OCI-LY7 (cell line): ENCODE results near the gene KIAA0232. TPM values are rescaled to one million over a fixed set of nuclear protein-coding genes. Genes with fewer than 3 reads are reported as not detected.
A peak's percentile ranks its signal among the peaks of the same experiment; 100 is the strongest.

ENCODE experiments used
- BruUV-seq: library from RNA; stranded (reverse); fragments of 400-500 nt; replicated peaks from 2 replicates; lab custom pipeline; 2021; lab: Mats Ljungman, UMichigan
- CTCF ChIA-PET: fragments of 300-600 bp; sonication (Branson Sonifier 250); formaldehyde crosslinking; loops from one replicate; lab custom pipeline; 2022; ENCODE audit warnings: antibody characterized with exemption; ENCODE audit not compliant: unreplicated experiment; lab: Charles Lee
- POLR2A ChIA-PET: fragments of 300-600 bp; sonication (Branson Sonifier 250); formaldehyde crosslinking; loops from one replicate; lab custom pipeline; 2022; ENCODE audit warnings: antibody characterized with exemption; lab: Charles Lee
- DNase-seq: peaks from one replicate; pipeline ENCODE4 v3.0.0-alpha.2; 2015; ENCODE audit warnings: low spot score
- H2AFZ ChIP-seq: fragments of 200-600 bp; sonication (generic), shearing (Covaris generic); 2 replicates; pipeline ENCODE4 v1.6.1; 2014; ENCODE audit warnings: mild to moderate bottlenecking, antibody characterized with exemption, low read length, moderate library complexity
- H3K27ac ChIP-seq: fragments of 200-600 bp; sonication (generic); 2 replicates; pipeline ENCODE4 v1.5.1; 2014; ENCODE audit warnings: mixed run types, low read depth, mild to moderate bottlenecking, moderate library complexity, low read length, inconsistent platforms; ENCODE audit not compliant: poor library complexity, severe bottlenecking
- H3K36me3 ChIP-seq: fragments of 200-600 bp; sonication (generic); 2 replicates; pipeline ENCODE4 v1.6.1; 2014; ENCODE audit warnings: mild to moderate bottlenecking, antibody characterized with exemption, low read length, moderate library complexity, mixed read lengths; ENCODE audit not compliant: insufficient read depth
- H3K4me1 ChIP-seq: fragments of 200-600 bp; sonication (generic); 2 replicates; pipeline ENCODE4 v1.5.1; 2014; ENCODE audit warnings: mild to moderate bottlenecking, low read length; ENCODE audit not compliant: insufficient read depth, poor library complexity, severe bottlenecking
- H3K4me2 ChIP-seq: fragments of 200-600 bp; sonication (generic); 2 replicates; pipeline ENCODE4 v1.6.1; 2014; ENCODE audit warnings: mild to moderate bottlenecking, low read length
- H3K4me3 ChIP-seq: fragments of 200-600 bp; sonication (generic); 2 replicates; pipeline ENCODE4 v1.5.1; 2014; ENCODE audit warnings: mild to moderate bottlenecking, low read depth, low read length; ENCODE audit not compliant: poor library complexity, severe bottlenecking
- H3K79me2 ChIP-seq: fragments of 200-600 bp; sonication (generic); 2 replicates; pipeline ENCODE4 v1.6.1; 2016; ENCODE audit warnings: low read depth, mild to moderate bottlenecking, low read length, moderate library complexity, mixed read lengths; ENCODE audit not compliant: insufficient read depth
- H3K9me2 ChIP-seq: fragments of 200-600 bp; sonication (generic); 2 replicates; pipeline ENCODE4 v1.6.1; 2016; ENCODE audit warnings: mild to moderate bottlenecking, low read length, mixed read lengths; ENCODE audit not compliant: insufficient read depth
- H3K9me3 ChIP-seq: fragments of 200-600 bp; sonication (generic); 2 replicates; pipeline ENCODE4 v1.6.1; 2014; ENCODE audit warnings: mild to moderate bottlenecking, mixed run types, low read length, mixed read lengths
- H4K20me1 ChIP-seq: fragments of 200-600 bp; sonication (generic); 2 replicates; pipeline ENCODE4 v1.6.1; 2014; ENCODE audit warnings: mild to moderate bottlenecking, antibody characterized with exemption, low read length, moderate library complexity, mixed read lengths; ENCODE audit not compliant: insufficient read depth
- CTCF ChIP-seq: fragments of 200-600 bp; sonication (generic); conservative IDR thresholded peaks from 2 replicates; pipeline ENCODE4 v1.5.1; 2014; ENCODE audit warnings: mild to moderate bottlenecking, antibody characterized with exemption, low read length, moderate library complexity, mixed read lengths
- EZH2phosphoT487 ChIP-seq: fragments of 200-600 bp; sonication (generic); IDR thresholded peaks from 2 replicates; pipeline ENCODE4 v1.6.1; 2018; ENCODE audit warnings: low read depth, borderline replicate concordance, mild to moderate bottlenecking, mixed run types, antibody characterized with exemption, low read length, moderate library complexity, mixed read lengths
- intact Hi-C: fragments of 100-400 bp; cut with micrococcal nuclease; formaldehyde crosslinking; loops from one replicate; pipeline ENCODE4 v1.10.0; 2022; ENCODE audit not compliant: unreplicated experiment
- total RNA-seq, 2 experiments: library from RNA; depleted of rRNA in 1 of 2; stranded (reverse); fragments of >200 nt in 1 of 2; shearing (Covaris generic) in 1 of 2; gene quantifications; 2 replicates each; pipeline ENCODE4 v1.2.3, GENCODE V29; 2014 to 2022

KIAA0232 gene
- total RNA-seq, 2 experiments from 2014 or later = 7.5 to 13.5 TPM

DNA sequence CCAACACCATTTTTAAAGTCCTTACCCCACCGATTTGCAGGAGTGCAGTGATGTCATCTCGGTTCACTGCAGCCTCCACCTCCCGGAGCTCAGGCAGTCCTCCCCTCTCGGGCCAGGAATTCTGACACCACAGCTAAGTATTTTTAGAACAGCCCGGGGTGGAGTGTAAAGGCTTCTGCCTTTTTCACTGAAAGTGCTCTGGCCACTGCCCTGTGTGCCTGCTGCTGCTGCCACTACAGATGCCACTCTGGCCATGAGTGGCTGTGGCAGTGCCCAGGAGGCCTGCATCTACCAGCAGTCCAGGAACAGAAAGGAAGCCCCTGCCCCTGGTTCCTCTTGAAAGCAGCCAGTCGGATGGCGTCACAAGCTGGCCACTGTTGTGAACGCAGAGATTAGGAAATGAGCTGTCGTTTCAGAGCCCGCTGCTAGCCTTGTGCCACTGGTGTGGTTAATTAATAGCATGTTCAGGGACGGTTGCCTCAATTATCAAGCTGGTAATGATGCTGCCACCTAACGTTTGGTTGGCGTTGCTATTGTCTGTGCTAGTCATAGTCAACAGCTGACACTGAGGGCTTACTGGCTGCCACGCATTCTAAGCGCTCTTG lies 103.5 kb downstream of the KIAA0232 start:
- no peaks in the 10 kb centered on the region for H3K4me1 ChIP-seq
- H3K27ac ChIP-seq = no peak overlapping the region
- ChIA-PET CTCF (interaction anchor here (0.6 kb wide), 1 partner anchor 144 kb away, joined by 3 read pairs; no protein-coding TSS in a partner anchor), POLR2A (no interaction called here)
- no peaks in the 10 kb centered on the region for H4K20me1 ChIP-seq
- peaks cover 10% of the 10 kb centered on the region for H3K9me3 ChIP-seq
- no peak overlapping the region for H2AFZ ChIP-seq
- no peaks in the 10 kb centered on the region for H3K9me2 ChIP-seq
- H3K4me3 ChIP-seq = no peak overlapping the region
- no peak overlapping the region for H3K4me2 ChIP-seq
- DNase-seq = peak; percentile 56
- BruUV-seq = no TSS peak
- peaks cover 8% of the 10 kb centered on the region; the same call in 1 of the 2 replicates for H3K36me3 ChIP-seq
- no peak for TF ChIP-seq EZH2phosphoT487
- peak; percentile 71 for TF ChIP-seq CTCF
- H3K79me2 ChIP-seq = no peaks in the 10 kb centered on the region
- intact Hi-C loops = no loop called here

- Histone ChIP-seq H3K36me3 (peaks cover under 1% of the 10 kb centered on the region; the same call in 1 of the 2 replicates), H3K27ac (no peak overlapping the region), H4K20me1 (no peaks in the 10 kb centered on the region), H3K4me2 (no peak overlapping the region), H3K9me2 (no peaks in the 10 kb centered on the region), H3K79me2 (no peaks in the 10 kb centered on the region), H2AFZ (no peak overlapping the region), H3K9me3 (peaks cover 10% of the 10 kb centered on the region), H3K4me3 (no peak overlapping the region), H3K4me1 (no peaks in the 10 kb centered on the region)
- TF ChIP-seq CTCF = no peak
- TF ChIP-seq EZH2phosphoT487 = no peak
- BruUV-seq = no TSS peak
- ChIA-PET CTCF (no interaction called here), POLR2A (interaction anchor here (0.6 to 0.7 kb wide), 2 partner anchors 145 to 185 kb away, joined by 3 to 5 read pairs; no protein-coding TSS in a partner anchor)
- DNase-seq = no peak
- intact Hi-C loops = no loop called here
Measured at GRCh38 chr4:6886886-6887285, 104.4 kb downstream of the KIAA0232 start.
